Nephron progenitor cell (in vitro differentiated cells): ENCODE measurements around the gene ZNF490.
"Not testable (repeated sequence)": the region's sequence is repeated elsewhere in the genome, so short reads cannot be mapped to it uniquely, and the experiment has no call there.

Experiments
- DNase-seq: peaks from one replicate; pipeline ENCODE4 v3.0.0; 2021
- H3K27ac Mint-ChIP-seq: 2 replicates; pipeline ENCODE4 v1.8.0; 2021; ENCODE audit warnings: mild to moderate bottlenecking, moderate library complexity, mixed read lengths
- H3K27me3 Mint-ChIP-seq: 2 replicates; pipeline ENCODE4 v1.8.0; 2021; ENCODE audit warnings: mild to moderate bottlenecking, low read depth, mixed read lengths; ENCODE audit not compliant: poor library complexity
- H3K36me3 Mint-ChIP-seq: 2 replicates; pipeline ENCODE4 v1.8.0; 2021; ENCODE audit warnings: low read depth, mixed read lengths
- H3K4me1 Mint-ChIP-seq: 2 replicates; pipeline ENCODE4 v1.8.0; 2021; ENCODE audit warnings: mixed read lengths
- H3K4me3 Mint-ChIP-seq: 2 replicates; pipeline ENCODE4 v1.8.0; 2021; ENCODE audit warnings: mild to moderate bottlenecking, moderate library complexity, mixed read lengths
- H3K9me3 Mint-ChIP-seq: 2 replicates; pipeline ENCODE4 v1.8.0; 2021; ENCODE audit warnings: mild to moderate bottlenecking, moderate library complexity, mixed read lengths
- CTCF ChIP-seq: fragments of 200-600 bp; sonication (generic); IDR thresholded peaks from 2 replicates; pipeline ENCODE4 v1.5.0; 2021; ENCODE audit warnings: antibody characterized with exemption

The ZNF490 gene

GRCh38 chr19:12628040-12629022 is 17.7 kb upstream of the ZNF490 start:
- H3K4me3 Mint-ChIP-seq: no peak overlapping the region

GRCh38 chr19:12626958-12627357 is 16.3 kb upstream of the ZNF490 start:
- Mint-ChIP-seq H3K27ac (no peak overlapping the region), H3K9me3 (peaks cover 94% of the 10 kb centered on the region), H3K27me3 (no peaks in the 10 kb centered on the region), H3K4me3 (no peak overlapping the region), H3K4me1 (no peaks in the 10 kb centered on the region), H3K36me3 (peaks cover 96% of the 10 kb centered on the region)
- DNase-seq: no peak
- no peak for TF ChIP-seq CTCF

More at GRCh38 chr19:12628040-12629022, 17.7 kb upstream of the ZNF490 start:
- DNase-seq: no peak
- TF ChIP-seq CTCF: no peak
- peaks cover 95% of the 10 kb centered on the region for H3K36me3 Mint-ChIP-seq
- H3K9me3 Mint-ChIP-seq: peaks cover 92% of the 10 kb centered on the region
- H3K4me1 Mint-ChIP-seq: no peaks in the 10 kb centered on the region
- H3K27ac Mint-ChIP-seq: no peak overlapping the region
- no peaks in the 10 kb centered on the region for H3K27me3 Mint-ChIP-seq

- Mint-ChIP-seq H3K4me3 (no peak overlapping the region), H3K27ac (no peak overlapping the region), H3K4me1 (no peaks in the 10 kb centered on the region), H3K36me3 (peaks cover 92% of the 10 kb centered on the region), H3K9me3 (peaks cover 91% of the 10 kb centered on the region), H3K27me3 (peaks cover 3% of the 10 kb centered on the region)
- DNase-seq: no peak
- no peak for TF ChIP-seq CTCF
Observed at GRCh38 chr19:12623361-12624031, 12.9 kb upstream of the ZNF490 start.

- not testable (repeated sequence) for H3K27ac Mint-ChIP-seq, H3K4me3 Mint-ChIP-seq, H3K4me1 Mint-ChIP-seq, DNase-seq, H3K27me3 Mint-ChIP-seq
- Mint-ChIP-seq H3K36me3 (peaks cover 92% of the 10 kb centered on the region), H3K9me3 (peaks cover 91% of the 10 kb centered on the region)
Observed at GRCh38 chr19:12621253-12622024, 10.8 kb upstream of the ZNF490 start.

GRCh38 chr19:12617646-12618045 is 7.0 kb upstream of the ZNF490 start:
- no peak overlapping the region for H3K27ac Mint-ChIP-seq
- H3K4me3 Mint-ChIP-seq: no peak overlapping the region
- H3K27me3 Mint-ChIP-seq: peaks cover 3% of the 10 kb centered on the region
- peaks cover 91% of the 10 kb centered on the region for H3K36me3 Mint-ChIP-seq
- no peak for TF ChIP-seq CTCF
- DNase-seq: no peak
- H3K4me1 Mint-ChIP-seq: no peaks in the 10 kb centered on the region
- H3K9me3 Mint-ChIP-seq: peaks cover 83% of the 10 kb centered on the region

GRCh38 chr19:12611361-12611699 is 717 bp upstream of the ZNF490 start:
- peaks cover 3% of the 10 kb centered on the region for H3K27me3 Mint-ChIP-seq
- H3K36me3 Mint-ChIP-seq: peaks cover 35% of the 10 kb centered on the region
- TF ChIP-seq CTCF: no peak
- H3K4me3 Mint-ChIP-seq: peak overlapping the region; percentile 100
- DNase-seq: peak; percentile 64
- H3K4me1 Mint-ChIP-seq: peaks cover 11% of the 10 kb centered on the region
- peaks cover 25% of the 10 kb centered on the region for H3K9me3 Mint-ChIP-seq
- H3K27ac Mint-ChIP-seq: peak overlapping the region; percentile 100
